ENCODE measurements around the gene KCNMA1.

GRCh38 chr10:77052593-77052992, 585.0 kb downstream of the KCNMA1 start:
- TF ChIP-seq CTCF (IDR thresholded peaks at IDR 0.05) (no peak), POLR2A (IDR thresholded peaks at IDR 0.05) (no peak)
